ENCODE data around the gene PRM2. TPM values are rescaled to one million over a fixed set of nuclear protein-coding genes. Genes with fewer than 3 reads are reported as not detected.

The PRM2 gene
- polyA plus RNA-seq, 2 of the 4 experiments (the other 2 are of a cell fraction) = not detected

- Histone ChIP-seq H3K4me3 (no peak overlapping the region), H3K4me2 (no peak overlapping the region), H3K9me3 (no peaks in the 10 kb centered on the region), H3K27ac (no peak overlapping the region), H3K4me1 (no peaks in the 10 kb centered on the region)
- ChIA-PET CTCF (interaction anchor here (2.1 kb wide), 1 partner anchor 20 kb away, joined by 13 read pairs; the partner anchor contains the start of gene SOCS1), POLR2A (no interaction called here)
- TF ChIP-seq CBX8 (IDR thresholded peaks at IDR 0.05) (no peak), RAD21 (conservative IDR thresholded peaks at IDR 0.05 in 1 of 2, IDR thresholded peaks at IDR 0.05 in 1 of 2) (no peak), TP53 (CRISPR knock-in tag; IDR thresholded peaks at IDR 0.05) (no peak), MYC (IDR thresholded peaks at IDR 0.05; ENCODE audit: borderline replicate concordance, low read length) (no peak), PHF8 (IDR thresholded peaks at IDR 0.05; ENCODE audit: borderline replicate concordance, low read depth) (no peak), HDAC2 (IDR thresholded peaks at IDR 0.05) (no peak), RFX5 (IDR thresholded peaks at IDR 0.05) (no peak), KDM5A (IDR thresholded peaks at IDR 0.05) (no peak), ZSCAN20 (CRISPR knock-in tag; IDR thresholded peaks at IDR 0.05) (no peak), HEYL (CRISPR knock-in tag; IDR thresholded peaks at IDR 0.05) (no peak), MAZ (IDR thresholded peaks at IDR 0.05; ENCODE audit: borderline replicate concordance, low read depth, low read length) (no peak), MAX (IDR thresholded peaks at IDR 0.05) (no peak), GATA3 (IDR thresholded peaks at IDR 0.05; ENCODE audit: borderline replicate concordance) (no peak)
- TF ChIP-seq, protein P1, sequence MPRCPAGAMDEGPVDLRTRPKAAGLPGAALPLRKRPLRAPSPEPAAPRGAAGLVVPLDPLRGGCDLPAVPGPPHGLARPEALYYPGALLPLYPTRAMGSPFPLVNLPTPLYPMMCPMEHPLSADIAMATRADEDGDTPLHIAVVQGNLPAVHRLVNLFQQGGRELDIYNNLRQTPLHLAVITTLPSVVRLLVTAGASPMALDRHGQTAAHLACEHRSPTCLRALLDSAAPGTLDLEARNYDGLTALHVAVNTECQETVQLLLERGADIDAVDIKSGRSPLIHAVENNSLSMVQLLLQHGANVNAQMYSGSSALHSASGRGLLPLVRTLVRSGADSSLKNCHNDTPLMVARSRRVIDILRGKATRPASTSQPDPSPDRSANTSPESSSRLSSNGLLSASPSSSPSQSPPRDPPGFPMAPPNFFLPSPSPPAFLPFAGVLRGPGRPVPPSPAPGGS (IDR thresholded peaks at IDR 0.05) = no peak
- TF ChIP-seq, protein P2, sequence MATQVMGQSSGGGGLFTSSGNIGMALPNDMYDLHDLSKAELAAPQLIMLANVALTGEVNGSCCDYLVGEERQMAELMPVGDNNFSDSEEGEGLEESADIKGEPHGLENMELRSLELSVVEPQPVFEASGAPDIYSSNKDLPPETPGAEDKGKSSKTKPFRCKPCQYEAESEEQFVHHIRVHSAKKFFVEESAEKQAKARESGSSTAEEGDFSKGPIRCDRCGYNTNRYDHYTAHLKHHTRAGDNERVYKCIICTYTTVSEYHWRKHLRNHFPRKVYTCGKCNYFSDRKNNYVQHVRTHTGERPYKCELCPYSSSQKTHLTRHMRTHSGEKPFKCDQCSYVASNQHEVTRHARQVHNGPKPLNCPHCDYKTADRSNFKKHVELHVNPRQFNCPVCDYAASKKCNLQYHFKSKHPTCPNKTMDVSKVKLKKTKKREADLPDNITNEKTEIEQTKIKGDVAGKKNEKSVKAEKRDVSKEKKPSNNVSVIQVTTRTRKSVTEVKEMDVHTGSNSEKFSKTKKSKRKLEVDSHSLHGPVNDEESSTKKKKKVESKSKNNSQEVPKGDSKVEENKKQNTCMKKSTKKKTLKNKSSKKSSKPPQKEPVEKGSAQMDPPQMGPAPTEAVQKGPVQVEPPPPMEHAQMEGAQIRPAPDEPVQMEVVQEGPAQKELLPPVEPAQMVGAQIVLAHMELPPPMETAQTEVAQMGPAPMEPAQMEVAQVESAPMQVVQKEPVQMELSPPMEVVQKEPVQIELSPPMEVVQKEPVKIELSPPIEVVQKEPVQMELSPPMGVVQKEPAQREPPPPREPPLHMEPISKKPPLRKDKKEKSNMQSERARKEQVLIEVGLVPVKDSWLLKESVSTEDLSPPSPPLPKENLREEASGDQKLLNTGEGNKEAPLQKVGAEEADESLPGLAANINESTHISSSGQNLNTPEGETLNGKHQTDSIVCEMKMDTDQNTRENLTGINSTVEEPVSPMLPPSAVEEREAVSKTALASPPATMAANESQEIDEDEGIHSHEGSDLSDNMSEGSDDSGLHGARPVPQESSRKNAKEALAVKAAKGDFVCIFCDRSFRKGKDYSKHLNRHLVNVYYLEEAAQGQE (IDR thresholded peaks at IDR 0.05) = no peak
- FAIRE-seq (no peak), DNase-seq (ENCODE audit: low read depth in 1 of 2, low spot score in 1 of 2) (no peak), ATAC-seq (no peak)
- 80% methylated on average over 10 of the region's 10 CpGs for whole genome bisulfite sequencing (ENCODE audit: missing lambda C conversion rate)
Observed at GRCh38 chr16:11236461-11237254, 39.6 kb downstream of the PRM2 start.

DNA sequence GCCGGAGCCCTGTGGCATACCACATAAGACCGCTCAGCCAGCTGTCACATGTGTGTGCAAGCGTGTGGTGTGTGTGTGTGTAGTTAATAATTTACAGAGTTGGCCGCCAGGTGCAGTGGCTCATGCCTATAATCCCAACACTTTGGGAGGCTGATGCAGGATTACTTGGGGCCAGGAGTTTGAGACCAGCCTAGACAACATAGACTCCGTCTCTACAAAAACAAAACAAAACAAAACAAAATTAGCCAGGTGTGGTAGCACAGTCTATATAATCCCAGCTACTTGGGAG is 40.6 kb downstream of the PRM2 start:
- ChIA-PET POLR2A (interaction anchor here (0.6 kb wide), 1 partner anchor 111 kb away, joined by 4 read pairs; no protein-coding TSS in a partner anchor), CTCF (interaction anchor here (2.1 kb wide), 1 partner anchor 21 kb away, joined by 13 read pairs; the partner anchor contains the start of gene SOCS1)
- 80% methylated on average over 5 of the region's 5 CpGs for WGBS (ENCODE audit: missing lambda C conversion rate)
- ATAC-seq (no peak), DNase-seq (ENCODE audit: low read depth in 1 of 2, low spot score in 1 of 2) (no peak), FAIRE-seq (no peak)
- Histone ChIP-seq H3K4me1 (no peaks in the 10 kb centered on the region), H3K4me2 (no peak overlapping the region), H3K4me3 (no peak overlapping the region), H3K9me3 (no peaks in the 10 kb centered on the region), H3K27ac (no peak overlapping the region)
- TF ChIP-seq CEBPB (IDR thresholded peaks at IDR 0.05) (no peak), GATA3 (IDR thresholded peaks at IDR 0.05; ENCODE audit: borderline replicate concordance) (no peak), SMC3 (IDR thresholded peaks at IDR 0.05) (no peak), EHMT2 (IDR thresholded peaks at IDR 0.05; ENCODE audit: low read depth) (no peak), MAZ (IDR thresholded peaks at IDR 0.05; ENCODE audit: borderline replicate concordance, low read depth, low read length) (no peak), MYC (IDR thresholded peaks at IDR 0.05; ENCODE audit: borderline replicate concordance, low read length) (no peak), HOXB13 (CRISPR knock-in tag; IDR thresholded peaks at IDR 0.05; ENCODE audit: low read depth) (no peak), EHF (CRISPR knock-in tag; IDR thresholded peaks at IDR 0.05) (no peak)

Measured in A549 (cell line).